AG04450 (cell line): ENCODE data around the gene UPF1. TPM values are rescaled to one million over a fixed set of nuclear protein-coding genes. Genes with fewer than 3 reads are reported as not detected.
A peak's percentile ranks its signal among the peaks of the same experiment; 100 is the strongest.

Source experiments
- CTCF ChIA-PET: fragments of 300-600, 350-600 bp; formaldehyde crosslinking; extraction: SDS; loops from one replicate; lab custom pipeline; 2022; ENCODE audit warnings: antibody characterized with exemption, inconsistent platforms; lab: Charles Lee
- POLR2A ChIA-PET: fragments of 350-600 bp; formaldehyde crosslinking; extraction: SDS; loops from one replicate; lab custom pipeline; 2021; ENCODE audit warnings: antibody characterized with exemption, inconsistent platforms; lab: Yijun Ruan, JAX
- DNase-seq: peaks from one replicate; pipeline ENCODE4 v3.0.0-alpha.2; 2011; ENCODE audit warnings: low read depth, low spot score
- H3K27ac ChIP-seq: one replicate; pipeline ENCODE4 v1.5.1; 2012; ENCODE audit warnings: low read depth, low read length, control low read depth
- H3K27me3 ChIP-seq: one replicate; pipeline ENCODE4 v1.6.0; 2012; ENCODE audit warnings: low read length; ENCODE audit not compliant: control insufficient read depth, insufficient read depth
- H3K4me3 ChIP-seq: 2 replicates; pipeline ENCODE4 v1.5.1; 2011; ENCODE audit warnings: mild to moderate bottlenecking, low read depth, low read length, control low read depth
- H3K9me3 ChIP-seq: 2 replicates; pipeline ENCODE4 v1.5.1; 2012; ENCODE audit warnings: low read length; ENCODE audit not compliant: control insufficient read depth, insufficient read depth
- polyA plus RNA-seq: library from polyadenylated mRNA; depleted of rRNA; stranded (reverse); fragments of >200 nt; gene quantifications from 2 replicates; pipeline ENCODE4 v1.2.3, GENCODE V29; 2011
- TF ChIP-seq, protein P1 (sequence below): IDR thresholded peaks from 2 replicates; pipeline ENCODE4 v1.5.1; 2011; ENCODE audit warnings: low read depth, low read length, control low read depth, inconsistent platforms

Gene UPF1
- polyA plus RNA-seq, 1 experiment: 28.2 TPM

DNA sequence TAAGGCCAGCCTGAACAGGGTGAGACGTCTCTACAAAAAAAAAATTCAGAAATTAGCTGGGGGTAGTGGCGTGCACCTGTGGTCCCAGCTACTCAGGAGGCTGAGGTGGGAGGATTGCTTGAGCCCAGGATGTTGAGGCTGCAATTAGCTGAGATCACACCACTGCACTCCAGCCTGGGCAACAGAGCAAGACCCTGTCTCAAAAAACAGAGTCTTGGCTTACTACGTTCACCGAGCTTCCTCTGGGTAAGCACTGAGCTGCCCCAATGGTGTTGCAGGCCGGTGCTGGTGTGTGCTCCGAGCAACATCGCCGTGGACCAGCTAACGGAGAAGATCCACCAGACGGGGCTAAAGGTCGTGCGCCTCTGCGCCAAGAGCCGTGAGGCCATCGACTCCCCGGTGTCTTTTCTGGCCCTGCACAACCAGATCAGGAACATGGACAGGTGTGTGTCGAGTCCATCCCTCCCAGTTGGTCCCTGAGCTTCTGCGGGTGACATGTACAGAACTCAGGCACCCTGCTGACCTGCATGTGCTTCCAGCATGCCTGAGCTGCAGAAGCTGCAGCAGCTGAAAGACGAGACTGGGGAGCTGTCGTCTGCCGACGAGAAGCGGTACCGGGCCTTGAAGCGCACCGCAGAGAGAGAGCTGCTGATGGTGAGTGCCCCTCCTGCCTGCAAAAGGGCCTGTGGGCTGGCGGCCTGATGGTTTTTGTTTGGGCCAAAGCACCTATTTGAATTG, 24.1 kb downstream of the UPF1 start:
- H3K27me3 ChIP-seq: no peaks in the 10 kb centered on the region
- TF ChIP-seq, protein P1, sequence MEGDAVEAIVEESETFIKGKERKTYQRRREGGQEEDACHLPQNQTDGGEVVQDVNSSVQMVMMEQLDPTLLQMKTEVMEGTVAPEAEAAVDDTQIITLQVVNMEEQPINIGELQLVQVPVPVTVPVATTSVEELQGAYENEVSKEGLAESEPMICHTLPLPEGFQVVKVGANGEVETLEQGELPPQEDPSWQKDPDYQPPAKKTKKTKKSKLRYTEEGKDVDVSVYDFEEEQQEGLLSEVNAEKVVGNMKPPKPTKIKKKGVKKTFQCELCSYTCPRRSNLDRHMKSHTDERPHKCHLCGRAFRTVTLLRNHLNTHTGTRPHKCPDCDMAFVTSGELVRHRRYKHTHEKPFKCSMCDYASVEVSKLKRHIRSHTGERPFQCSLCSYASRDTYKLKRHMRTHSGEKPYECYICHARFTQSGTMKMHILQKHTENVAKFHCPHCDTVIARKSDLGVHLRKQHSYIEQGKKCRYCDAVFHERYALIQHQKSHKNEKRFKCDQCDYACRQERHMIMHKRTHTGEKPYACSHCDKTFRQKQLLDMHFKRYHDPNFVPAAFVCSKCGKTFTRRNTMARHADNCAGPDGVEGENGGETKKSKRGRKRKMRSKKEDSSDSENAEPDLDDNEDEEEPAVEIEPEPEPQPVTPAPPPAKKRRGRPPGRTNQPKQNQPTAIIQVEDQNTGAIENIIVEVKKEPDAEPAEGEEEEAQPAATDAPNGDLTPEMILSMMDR: no peak
- POLR2A ChIA-PET: interaction anchor here (0.6 kb wide), 1 partner anchor 177 kb away, joined by 3 read pairs; no protein-coding TSS in a partner anchor
- CTCF ChIA-PET: interaction anchor here (1.2 to 6.2 kb wide), 4 partner anchors 8 to 12 kb away, joined by 3 to 38 read pairs (median 15); no protein-coding TSS in a partner anchor
- H3K27ac ChIP-seq: no peak overlapping the region
- H3K4me3 ChIP-seq: no peak overlapping the region
- no peaks in the 10 kb centered on the region; the same call in 1 of the 2 replicates for H3K9me3 ChIP-seq
- DNase-seq: no peak

DNA sequence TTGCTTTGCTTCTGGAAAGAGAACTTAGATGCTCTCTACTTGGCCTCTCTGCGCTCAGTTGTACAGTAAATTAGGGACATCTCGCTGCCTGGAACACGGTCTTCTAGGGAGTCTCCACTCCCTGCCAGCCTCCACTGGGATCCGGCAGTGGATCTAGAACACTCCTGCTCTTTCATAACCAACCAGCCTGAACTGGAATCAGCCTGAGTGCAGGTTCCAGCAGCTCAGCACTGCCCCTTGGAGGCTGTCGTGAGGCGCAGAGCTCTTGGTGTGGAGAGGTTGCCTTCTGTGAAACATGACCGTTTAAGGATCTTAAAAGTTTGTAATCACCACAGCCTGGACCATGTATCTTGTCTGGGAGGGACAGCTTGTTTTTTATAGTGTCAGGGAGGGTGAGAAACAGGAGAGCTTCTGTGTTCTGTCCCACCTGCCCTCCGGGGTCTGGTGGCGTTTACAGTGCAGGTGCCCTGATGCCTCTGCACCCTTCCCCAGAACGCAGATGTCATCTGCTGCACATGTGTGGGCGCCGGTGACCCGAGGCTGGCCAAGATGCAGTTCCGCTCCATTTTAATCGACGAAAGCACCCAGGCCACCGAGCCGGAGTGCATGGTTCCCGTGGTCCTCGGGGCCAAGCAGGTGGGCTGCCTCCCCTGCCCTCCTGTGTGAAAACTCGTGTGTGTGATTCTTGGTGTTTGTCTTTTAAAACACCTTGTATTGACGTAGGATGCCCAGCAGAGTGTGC, 24.8 kb downstream of the UPF1 start:
- Histone ChIP-seq H3K4me3 (no peak overlapping the region), H3K9me3 (no peaks in the 10 kb centered on the region; the same call in 1 of the 2 replicates), H3K27me3 (no peaks in the 10 kb centered on the region), H3K27ac (no peak overlapping the region)
- ChIA-PET POLR2A (interaction anchor here (0.6 kb wide), 1 partner anchor 178 kb away, joined by 3 read pairs; no protein-coding TSS in a partner anchor), CTCF (interaction anchor here (4.9 to 6.2 kb wide), 2 partner anchors 9 to 10 kb away, joined by 25 to 38 read pairs; no protein-coding TSS in a partner anchor)
- no peak for DNase-seq
- TF ChIP-seq, protein P1: peak; percentile 50

DNA sequence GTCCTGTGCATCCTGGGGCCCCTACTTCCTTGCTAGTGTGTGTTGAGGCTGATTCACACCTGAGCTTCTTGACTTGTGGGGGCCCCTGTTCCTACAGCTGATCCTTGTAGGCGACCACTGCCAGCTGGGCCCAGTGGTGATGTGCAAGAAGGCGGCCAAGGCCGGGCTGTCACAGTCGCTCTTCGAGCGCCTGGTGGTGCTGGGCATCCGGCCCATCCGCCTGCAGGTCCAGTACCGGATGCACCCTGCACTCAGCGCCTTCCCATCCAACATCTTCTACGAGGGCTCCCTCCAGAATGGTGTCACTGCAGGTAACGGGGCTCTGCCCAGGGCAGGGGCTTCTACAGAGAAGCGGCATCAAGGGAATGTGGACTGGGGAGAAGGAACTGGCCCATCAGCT, 25.5 kb downstream of the UPF1 start:
- H3K27me3 ChIP-seq: no peaks in the 10 kb centered on the region
- no peaks in the 10 kb centered on the region; the same call in 1 of the 2 replicates for H3K9me3 ChIP-seq
- TF ChIP-seq, protein P1: no peak
- DNase-seq: no peak
- no peak overlapping the region for H3K27ac ChIP-seq
- ChIA-PET CTCF (interaction anchor here (4.9 to 6.2 kb wide), 2 partner anchors 9 kb away, joined by 25 to 38 read pairs; no protein-coding TSS in a partner anchor), POLR2A (no interaction called here)
- H3K4me3 ChIP-seq: no peak overlapping the region

DNA sequence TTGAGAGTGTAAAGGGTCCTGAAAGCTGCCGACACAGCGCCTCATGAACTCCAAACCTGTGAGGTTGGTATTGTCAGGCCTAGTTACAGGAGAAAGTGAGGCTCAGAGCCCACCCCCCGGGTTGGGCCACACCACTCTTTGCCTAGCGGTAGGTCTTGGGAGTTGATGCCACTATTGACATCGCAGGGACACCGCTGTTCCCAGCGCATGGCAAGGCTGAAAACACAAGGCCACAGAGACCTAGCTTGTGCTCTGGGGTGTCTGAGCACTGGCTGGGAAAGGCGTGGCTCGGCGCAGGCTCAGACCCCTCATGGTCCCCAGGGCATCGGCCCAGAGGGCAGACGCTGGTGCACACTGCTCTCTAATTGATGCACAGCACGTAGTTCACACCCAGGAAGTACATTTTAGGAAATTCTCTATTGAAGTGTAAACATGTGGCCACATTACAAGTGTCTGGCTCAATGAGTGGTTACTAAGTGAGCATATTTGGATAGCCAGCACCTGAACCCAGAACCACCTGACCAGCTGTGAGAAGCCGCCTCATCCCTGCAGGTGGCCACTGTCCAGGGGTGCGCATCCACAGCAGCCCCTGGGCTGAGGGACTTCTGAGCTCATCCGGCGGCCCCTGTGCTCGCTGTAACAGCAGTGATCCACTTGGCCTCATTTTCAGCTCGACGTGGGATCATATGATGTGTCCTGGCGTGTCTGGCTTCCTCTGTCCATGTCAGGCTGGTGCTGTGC, 27.3 kb downstream of the UPF1 start:
- no peaks in the 10 kb centered on the region for H3K27me3 ChIP-seq
- H3K4me3 ChIP-seq: no peak overlapping the region
- ChIA-PET POLR2A (interaction anchor here (0.6 kb wide), 1 partner anchor 254 kb away, joined by 5 read pairs; no protein-coding TSS in a partner anchor), CTCF (interaction anchor here (0.5 to 6.2 kb wide), 4 partner anchors 8 to 420 kb away, joined by 3 to 38 read pairs (median 14); partner anchors contain the start of gene REX1BD)
- no peak for DNase-seq
- no peak overlapping the region for H3K27ac ChIP-seq
- H3K9me3 ChIP-seq: no peaks in the 10 kb centered on the region; the same call in 1 of the 2 replicates
- TF ChIP-seq, protein P1: no peak
